ENCODE measurements around the gene NRP1.

The NRP1 gene

GRCh38 chr10:33256458-33256857 lies 78.0 kb downstream of the NRP1 start:
- DNase-seq: no peak

- DNase-seq: no peak
These were observed 79.8 kb downstream of the NRP1 start for GRCh38 chr10:33254556-33255160.

GRCh38 chr10:33253411-33253810 lies 81.1 kb downstream of the NRP1 start:
- DNase-seq: no peak

GRCh38 chr10:33252794-33253203 lies 81.7 kb downstream of the NRP1 start:
- no peak for DNase-seq

- no peak for DNase-seq
These were observed 82.1 kb downstream of the NRP1 start for GRCh38 chr10:33252324-33252723.

- DNase-seq: no peak
These were observed 84.7 kb downstream of the NRP1 start for GRCh38 chr10:33249659-33250345.

- no peak for DNase-seq
These were observed 85.3 kb downstream of the NRP1 start for GRCh38 chr10:33249137-33249536.

GRCh38 chr10:33248638-33249037 lies 85.8 kb downstream of the NRP1 start:
- DNase-seq: no peak

GRCh38 chr10:33247221-33247922 lies 87.1 kb downstream of the NRP1 start:
- DNase-seq: no peak

- no peak for DNase-seq
These were observed 89.1 kb downstream of the NRP1 start for GRCh38 chr10:33245343-33245742.

- DNase-seq: no peak
These were observed 90.0 kb downstream of the NRP1 start for GRCh38 chr10:33244354-33244967.

GRCh38 chr10:33243703-33244102 lies 90.8 kb downstream of the NRP1 start:
- DNase-seq: no peak

- DNase-seq: no peak
These were observed 91.5 kb downstream of the NRP1 start for GRCh38 chr10:33242931-33243330.

- no peak for DNase-seq
These were observed 93.1 kb downstream of the NRP1 start for GRCh38 chr10:33241351-33241750.

- no peak for DNase-seq
These were observed 93.5 kb downstream of the NRP1 start for GRCh38 chr10:33240931-33241330.

GRCh38 chr10:33240258-33240657 lies 94.2 kb downstream of the NRP1 start:
- DNase-seq: no peak

- DNase-seq: no peak
These were observed 95.2 kb downstream of the NRP1 start for GRCh38 chr10:33239257-33239656.

- DNase-seq: no peak
These were observed 95.8 kb downstream of the NRP1 start for GRCh38 chr10:33238643-33239042.

GRCh38 chr10:33237736-33238624 lies 96.5 kb downstream of the NRP1 start:
- DNase-seq: no peak

- DNase-seq: no peak
These were observed 97.6 kb downstream of the NRP1 start for GRCh38 chr10:33236916-33237315.

- no peak for DNase-seq
These were observed 98.5 kb downstream of the NRP1 start for GRCh38 chr10:33235951-33236350.

- DNase-seq: no peak
These were observed 99.1 kb downstream of the NRP1 start for GRCh38 chr10:33235251-33235884.
